ENCODE data around the gene FAAP20. TPM values are rescaled to one million over a fixed set of nuclear protein-coding genes. Genes with fewer than 3 reads are reported as not detected.

Gene FAAP20
- total RNA-seq, 1 donor from 2014 or later: 49.2 TPM

DNA sequence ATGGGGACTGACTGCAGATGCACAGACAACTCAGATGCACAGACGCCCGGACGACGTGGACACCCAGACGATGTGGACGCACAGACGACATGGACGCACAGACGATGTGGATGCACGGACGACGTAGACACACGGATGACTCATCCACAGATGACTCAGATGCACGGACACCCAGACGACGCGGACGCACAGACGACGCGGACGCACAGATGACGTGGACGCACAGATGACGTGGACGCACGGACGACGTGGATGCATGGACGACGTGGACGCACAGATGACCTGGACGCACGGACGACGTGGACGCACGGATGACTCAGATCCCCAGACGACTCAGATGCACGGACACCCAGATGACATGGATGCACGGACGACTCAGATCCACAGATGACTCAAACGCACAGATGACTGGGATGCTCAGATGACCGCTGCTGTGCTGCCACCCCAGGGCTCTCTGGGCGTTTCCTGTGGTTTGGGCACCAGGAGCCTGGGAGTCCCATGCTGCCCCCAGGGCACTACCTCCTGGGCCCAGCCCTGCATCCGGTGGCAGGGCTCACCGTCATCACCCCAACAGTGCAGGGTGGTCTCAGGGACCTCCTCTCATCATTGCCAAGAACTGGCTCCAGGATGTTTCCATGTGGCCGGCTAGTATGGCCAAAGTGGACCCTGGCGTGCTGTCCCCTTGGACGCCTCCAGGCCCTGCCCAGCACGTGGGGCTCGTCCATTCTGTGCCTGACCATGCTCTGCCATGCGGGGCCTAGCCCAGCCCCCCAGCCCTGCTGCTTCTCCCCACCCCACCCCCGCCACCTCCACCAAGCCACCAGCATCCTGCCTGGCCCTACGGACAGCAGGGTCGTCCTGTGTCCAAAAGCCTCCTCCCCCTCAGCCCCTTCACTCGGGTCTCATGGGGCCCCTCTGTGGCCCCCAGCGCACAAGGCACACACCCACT, 14.0 kb downstream of the FAAP20 start:
- intact Hi-C loops (cut with micrococcal nuclease): no loop called here

GRCh38 chr1:2179283-2180013, 15.1 kb downstream of the FAAP20 start:
- intact Hi-C loops (cut with micrococcal nuclease): no loop called here

GRCh38 chr1:2178875-2179274, 15.7 kb downstream of the FAAP20 start:
- intact Hi-C loops (cut with micrococcal nuclease): no loop called here

- intact Hi-C loops (cut with micrococcal nuclease): no loop called here
Measured at GRCh38 chr1:2177946-2178538, 16.5 kb downstream of the FAAP20 start.

DNA sequence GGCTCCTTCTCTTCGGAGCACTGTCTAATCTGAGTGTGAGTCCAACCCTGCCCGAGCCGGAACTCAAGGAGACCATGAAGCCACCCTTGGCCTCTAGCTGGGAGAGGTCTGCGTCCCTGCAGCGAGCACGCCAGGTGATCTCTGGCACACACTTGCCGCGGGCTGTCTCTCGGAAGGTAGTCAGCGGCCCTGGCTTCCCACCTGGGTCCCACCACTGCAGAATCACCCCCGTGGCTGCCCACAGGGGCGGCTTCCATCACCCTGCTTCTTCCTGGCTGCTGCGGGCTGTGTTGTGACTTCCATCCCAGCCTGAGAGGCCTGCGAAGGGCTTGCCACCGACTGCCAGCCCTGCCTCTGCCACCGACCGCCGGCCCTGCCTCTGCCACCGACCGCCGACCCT, 17.0 kb downstream of the FAAP20 start:
- intact Hi-C loops (cut with micrococcal nuclease): no loop called here

GRCh38 chr1:2176615-2177014, 18.0 kb downstream of the FAAP20 start:
- intact Hi-C loops (cut with micrococcal nuclease): no loop called here

DNA sequence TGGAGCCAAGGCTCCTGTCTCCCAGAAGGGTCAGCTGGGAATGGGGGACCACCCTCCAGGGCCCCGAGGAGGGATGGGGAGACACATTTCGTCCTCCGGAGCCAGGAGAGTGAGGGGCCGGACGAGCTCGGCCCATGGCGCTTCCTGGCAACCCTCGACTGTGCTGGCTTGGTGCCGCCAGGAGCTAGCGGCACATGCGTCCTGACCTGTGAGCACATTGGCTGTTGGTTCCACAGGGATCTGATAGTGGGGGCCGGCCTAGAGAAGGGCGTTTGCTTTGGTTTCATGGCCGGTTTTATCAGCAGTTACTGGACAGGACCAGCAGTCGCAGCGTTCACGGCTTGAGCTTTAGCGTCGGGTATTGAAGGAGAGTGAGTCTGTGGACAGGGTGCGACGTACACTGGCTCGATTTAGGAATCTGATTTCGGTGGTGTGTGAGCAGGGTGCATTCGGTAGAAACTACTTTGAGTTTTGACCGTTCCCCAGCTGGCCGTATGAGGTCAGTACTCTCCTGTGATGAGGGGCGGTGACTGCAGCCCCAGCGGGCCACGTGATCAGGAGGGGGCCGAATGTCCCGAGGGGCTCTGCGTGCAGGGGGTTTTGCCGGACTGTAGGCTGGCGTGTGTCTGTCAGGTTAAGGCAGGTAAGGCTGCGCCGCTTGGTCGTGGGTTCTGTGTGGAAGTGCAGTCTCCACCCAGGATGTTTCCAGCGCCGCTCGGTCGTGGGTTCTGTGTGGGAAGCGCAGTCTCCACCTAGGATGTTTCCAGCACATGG, 18.7 kb downstream of the FAAP20 start:
- intact Hi-C loops (cut with micrococcal nuclease): no loop called here

GRCh38 chr1:2175055-2175414, 19.5 kb downstream of the FAAP20 start:
- intact Hi-C loops (cut with micrococcal nuclease): no loop called here

DNA sequence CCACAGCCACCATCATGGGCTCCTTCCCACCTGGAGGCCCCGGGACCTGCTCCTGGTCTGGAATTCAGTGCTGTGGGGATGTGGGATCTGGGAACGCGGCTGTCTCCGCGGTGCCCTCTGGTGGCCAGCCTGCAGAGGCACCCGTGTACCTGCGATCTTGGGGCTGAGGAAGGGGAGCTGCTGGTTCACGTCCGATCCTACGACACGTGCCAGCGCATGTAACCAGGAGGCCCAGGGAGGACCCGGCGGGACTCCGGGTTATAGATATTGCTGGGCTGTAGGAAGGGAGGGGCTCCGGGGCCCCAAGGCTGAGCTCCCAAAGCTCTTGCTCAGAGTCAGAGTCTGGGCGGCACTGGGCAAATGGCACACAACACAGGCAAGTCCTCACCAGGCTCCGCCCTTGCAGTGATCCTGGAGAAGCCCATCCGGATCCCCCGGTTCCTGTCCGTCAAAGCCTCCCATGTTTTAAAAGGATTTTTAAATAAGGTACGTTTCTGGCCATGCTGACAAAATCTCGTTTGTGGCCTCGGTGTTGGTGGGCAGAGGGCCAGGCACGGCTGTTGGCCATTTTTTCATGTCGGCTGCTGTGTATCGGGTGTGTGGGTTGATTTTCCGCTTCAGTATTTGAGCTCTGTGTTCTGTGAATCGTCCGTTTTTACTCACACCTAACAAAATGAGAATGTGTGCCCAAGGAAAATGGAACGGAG, 20.1 kb downstream of the FAAP20 start:
- intact Hi-C loops (cut with micrococcal nuclease): loop anchor here (1.0 kb wide), 1 partner anchor 41 kb away; no protein-coding TSS in a partner anchor

GRCh38 chr1:2173546-2174347, 20.8 kb downstream of the FAAP20 start:
- intact Hi-C loops (cut with micrococcal nuclease): loop anchor here (1.0 kb wide), 1 partner anchor 40 kb away; no protein-coding TSS in a partner anchor

DNA sequence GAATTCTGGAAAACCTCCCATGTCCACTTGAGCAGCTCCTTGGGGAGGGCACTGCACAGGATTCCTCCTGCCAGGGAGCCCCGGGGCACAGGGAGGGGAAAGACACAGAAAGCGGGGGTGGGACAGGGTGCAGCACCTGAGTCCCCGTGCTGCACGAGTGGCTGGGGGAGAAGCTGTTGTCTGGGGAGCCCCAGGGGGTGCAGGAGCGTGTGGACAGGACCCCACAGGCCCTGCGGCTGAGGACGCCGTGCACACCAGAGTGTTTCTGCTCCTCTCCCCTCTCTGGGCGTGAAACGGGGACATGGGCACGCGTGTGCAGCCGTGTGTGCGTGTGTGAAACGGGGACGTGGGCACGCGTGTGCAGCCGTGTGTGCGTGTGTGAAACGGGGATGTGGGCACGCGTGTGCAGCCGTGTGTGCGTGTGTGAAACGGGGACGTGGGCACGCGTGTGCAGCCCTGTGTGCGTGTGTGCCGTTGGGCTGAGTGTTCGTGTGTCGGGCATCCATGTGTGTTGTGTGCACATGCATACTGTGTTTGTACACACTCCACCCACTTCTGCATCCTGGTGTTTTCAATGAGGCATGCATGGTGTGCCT, 21.9 kb downstream of the FAAP20 start:
- intact Hi-C loops (cut with micrococcal nuclease): no loop called here

DNA sequence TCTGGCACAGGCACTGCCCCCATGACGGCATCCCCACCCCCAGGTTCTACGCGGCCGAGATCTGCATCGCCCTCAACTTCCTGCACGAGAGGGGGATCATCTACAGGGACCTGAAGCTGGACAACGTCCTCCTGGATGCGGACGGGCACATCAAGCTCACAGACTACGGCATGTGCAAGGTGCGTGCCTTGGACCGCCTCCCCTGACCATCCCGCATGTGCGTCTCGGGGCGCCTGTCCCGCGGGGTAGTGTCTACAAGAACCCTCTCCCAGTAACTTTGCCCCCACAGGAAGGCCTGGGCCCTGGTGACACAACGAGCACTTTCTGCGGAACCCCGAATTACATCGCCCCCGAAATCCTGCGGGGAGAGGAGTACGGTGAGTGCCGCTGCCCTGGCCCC, 22.6 kb downstream of the FAAP20 start:
- intact Hi-C loops (cut with micrococcal nuclease): no loop called here

GRCh38 chr1:2170211-2170610, 24.4 kb downstream of the FAAP20 start:
- intact Hi-C loops (cut with micrococcal nuclease): no loop called here

- intact Hi-C loops (cut with micrococcal nuclease): no loop called here
Measured at GRCh38 chr1:2169200-2169836, 25.3 kb downstream of the FAAP20 start.

GRCh38 chr1:2168535-2168934, 26.0 kb downstream of the FAAP20 start:
- intact Hi-C loops (cut with micrococcal nuclease): no loop called here

- intact Hi-C loops (cut with micrococcal nuclease): no loop called here
Measured at GRCh38 chr1:2168090-2168489, 26.5 kb downstream of the FAAP20 start.

DNA sequence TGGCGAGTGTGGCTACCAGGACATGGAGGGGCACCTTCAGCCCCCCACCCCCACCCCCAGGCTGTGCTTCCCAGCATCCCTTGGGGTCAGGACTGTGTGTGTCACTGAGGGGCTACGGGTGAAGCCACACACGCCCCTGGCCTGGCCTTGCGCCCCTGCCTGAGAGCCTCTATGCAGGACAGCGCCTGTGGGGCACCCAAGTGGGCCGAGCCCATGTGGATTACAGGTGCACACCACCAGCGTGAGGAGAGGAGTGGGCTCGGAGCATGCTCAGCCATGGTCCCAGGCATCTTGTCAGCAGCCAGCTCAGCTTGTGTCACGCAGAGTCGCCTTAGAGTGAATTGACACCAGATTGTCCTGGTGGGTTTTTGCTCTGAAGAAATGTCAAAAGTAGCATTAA, 27.9 kb downstream of the FAAP20 start:
- intact Hi-C loops (cut with micrococcal nuclease): no loop called here

DNA sequence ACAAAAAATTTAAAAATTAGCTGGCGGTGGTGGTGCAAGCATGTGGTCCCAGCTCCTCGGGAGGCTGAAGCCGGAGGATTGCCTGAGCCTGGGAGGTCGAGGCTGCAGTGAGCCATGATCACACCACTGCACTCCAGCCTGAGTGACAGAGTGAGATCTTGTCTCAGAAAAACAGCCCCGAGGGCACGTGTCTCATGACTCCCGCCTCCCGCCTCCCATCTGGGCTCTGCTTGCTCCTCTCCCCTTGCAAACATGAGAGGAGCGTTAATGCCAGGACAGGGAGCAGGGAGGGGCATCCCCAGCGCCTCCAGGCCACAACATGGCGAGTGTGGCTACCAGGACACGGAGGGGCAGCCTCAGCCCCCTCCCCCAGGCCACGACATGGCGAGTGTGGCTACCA, 28.3 kb downstream of the FAAP20 start:
- intact Hi-C loops (cut with micrococcal nuclease): no loop called here

DNA sequence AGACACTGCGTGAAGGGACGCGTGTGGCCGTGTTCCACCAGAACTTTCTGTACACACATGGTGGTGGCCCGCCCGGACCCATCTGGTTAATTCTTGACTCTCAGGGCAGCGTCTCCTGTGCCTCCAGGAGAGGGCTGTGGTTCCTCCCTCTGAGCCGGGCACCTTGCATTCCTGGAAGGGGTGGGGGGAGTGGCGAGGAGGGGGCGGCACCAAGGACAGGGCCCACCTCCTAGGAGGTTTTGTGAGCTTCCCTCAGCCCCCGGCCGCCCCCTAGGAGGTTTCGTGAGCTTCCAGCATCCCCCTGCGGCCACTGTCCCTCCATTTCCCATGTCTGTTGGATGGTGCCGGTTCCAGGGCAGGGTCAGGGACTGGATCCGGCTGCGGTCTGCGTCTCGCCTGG, 28.9 kb downstream of the FAAP20 start:
- intact Hi-C loops (cut with micrococcal nuclease): no loop called here
